GM06990 (cell line): ENCODE results near the gene FAHD1.
A peak's percentile ranks its signal among the peaks of the same experiment; 100 is the strongest.

Experiments
- DNase-seq: peaks from one replicate; pipeline ENCODE4 v3.0.0-alpha.2; 2011; ENCODE audit not compliant: insufficient read length; ENCODE audit errors: extremely low read depth
- H3K27me3 ChIP-seq: replicated peaks from 2 replicates; pipeline ENCODE4 v1.6.0; 2011; ENCODE audit warnings: low read length; ENCODE audit not compliant: control insufficient read depth, insufficient read depth
- H3K36me3 ChIP-seq: 2 replicates; pipeline ENCODE4 v1.5.1; 2011; ENCODE audit warnings: low read length; ENCODE audit not compliant: control insufficient read depth, insufficient read depth
- H3K4me3 ChIP-seq: replicated peaks from 2 replicates; pipeline ENCODE4 v1.5.1; 2011; ENCODE audit warnings: low read depth, mild to moderate bottlenecking, control low read depth, low read length
- CTCF ChIP-seq: IDR thresholded peaks from 2 replicates; pipeline ENCODE4 v1.5.1; 2011; ENCODE audit warnings: low read length, control low read depth, mild to moderate bottlenecking, inconsistent platforms; ENCODE audit not compliant: insufficient read depth, poor library complexity, severe bottlenecking

Gene FAHD1

GRCh38 chr16:1791256-1791942 is 35.6 kb upstream of the FAHD1 start:
- H3K27me3 ChIP-seq = no peaks in the 10 kb centered on the region
- TF ChIP-seq CTCF = no peak
- H3K36me3 ChIP-seq = peaks cover 13% of the 10 kb centered on the region
- H3K4me3 ChIP-seq = no peak overlapping the region
- peak; percentile 21 for DNase-seq

DNA sequence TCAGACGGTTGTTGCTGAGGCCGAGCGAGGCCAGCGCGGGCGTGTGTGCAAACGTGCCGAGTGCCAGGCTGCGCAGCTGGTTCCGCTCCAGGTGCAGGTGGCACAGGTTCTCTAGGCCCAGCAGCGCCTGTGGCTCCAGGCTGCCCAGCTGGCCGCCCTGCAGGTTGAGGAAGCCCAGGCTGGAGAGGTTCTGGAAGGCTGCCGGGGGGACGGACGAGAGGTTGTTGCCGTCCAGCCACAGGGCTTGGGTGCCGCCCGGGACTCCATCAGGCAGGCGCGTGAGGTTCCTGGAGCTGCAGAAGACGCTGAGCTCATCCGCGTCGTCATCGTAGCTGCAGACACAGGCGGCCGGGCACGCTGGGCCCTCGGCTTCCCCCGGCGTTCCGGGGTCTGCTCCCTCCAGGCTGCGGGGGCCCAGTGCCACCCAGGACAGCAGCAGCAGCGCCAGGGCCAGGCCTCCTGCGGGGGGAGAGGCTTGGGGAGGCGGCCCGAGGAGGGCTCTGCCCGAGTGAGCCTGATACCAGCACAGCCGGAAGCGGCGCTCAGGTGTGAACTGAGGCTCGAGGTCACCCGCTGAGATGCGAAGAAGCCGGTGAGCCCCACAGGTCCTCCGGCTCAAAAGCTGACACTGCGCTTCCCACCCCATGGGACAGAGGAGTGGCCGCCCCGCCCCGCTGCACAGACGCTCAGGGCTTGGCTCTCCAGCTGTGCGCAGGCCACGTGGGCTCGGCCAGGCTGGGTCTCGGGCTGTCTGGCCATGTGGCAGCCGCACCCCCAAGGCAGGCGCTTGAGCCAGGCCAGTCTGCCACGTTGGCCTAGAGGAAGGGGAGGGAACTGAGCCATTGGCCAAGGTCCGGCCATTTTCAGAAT is 34.8 kb upstream of the FAHD1 start:
- Histone ChIP-seq H3K4me3 (no peak overlapping the region), H3K36me3 (peaks cover 8% of the 10 kb centered on the region), H3K27me3 (no peaks in the 10 kb centered on the region)
- no peak for TF ChIP-seq CTCF
- peak; percentile 15 for DNase-seq

- Histone ChIP-seq H3K4me3 (no peak overlapping the region), H3K27me3 (no peaks in the 10 kb centered on the region), H3K36me3 (peaks cover 8% of the 10 kb centered on the region)
- TF ChIP-seq CTCF = no peak
- DNase-seq = no peak
Observed at GRCh38 chr16:1792836-1793577, 34.0 kb upstream of the FAHD1 start.

- no peak for TF ChIP-seq CTCF
- no peak for DNase-seq
- Histone ChIP-seq H3K36me3 (peaks cover 3% of the 10 kb centered on the region), H3K27me3 (no peaks in the 10 kb centered on the region), H3K4me3 (no peak within 1 kb of the TSS)
Observed at GRCh38 chr16:1793578-1794220, 33.3 kb upstream of the FAHD1 start, which contains the start of gene IGFALS. TSS of gene IGFALS (minus strand) at chr16:1793705. CDS start at chr16:1793652, 53 bp downstream.

- no peak for TF ChIP-seq CTCF
- DNase-seq = peak; percentile 7
- peaks cover 3% of the 10 kb centered on the region for H3K36me3 ChIP-seq
- no peak overlapping the region for H3K4me3 ChIP-seq
- H3K27me3 ChIP-seq = no peaks in the 10 kb centered on the region
Observed at GRCh38 chr16:1794221-1794871, 32.7 kb upstream of the FAHD1 start.
